H54 (cell line): ENCODE results near the gene GPR35.
A peak's percentile ranks its signal among the peaks of the same experiment; 100 is the strongest.

Source experiments
- DNase-seq: peaks from one replicate; pipeline ENCODE4 v3.0.0; 2011; ENCODE audit warnings: low spot score, mixed read lengths; ENCODE audit not compliant: insufficient read length
- FAIRE-seq: peaks from 3 replicates; lab custom pipeline; 2011; peaks lifted over from hg19 to GRCh38; lab: Jason Lieb, UNC
- POLR2A ChIP-seq: IDR thresholded peaks from 2 replicates; pipeline ENCODE4 v1.6.1; 2011; ENCODE audit warnings: low read depth, mild to moderate bottlenecking, low read length

Gene GPR35

GRCh38 chr2:240594511-240595380, 30.5 kb upstream of the GPR35 start:
- DNase-seq (no peak), FAIRE-seq (no peak)
- no peak for TF ChIP-seq POLR2A

- TF ChIP-seq POLR2A, result no peak
- DNase-seq (peak; percentile 59), FAIRE-seq (no peak)
These were observed 29.8 kb upstream of the GPR35 start for GRCh38 chr2:240595381-240596079.

GRCh38 chr2:240596080-240596460, 29.2 kb upstream of the GPR35 start:
- FAIRE-seq, result no peak
- TF ChIP-seq POLR2A, result no peak
- no peak for DNase-seq

- FAIRE-seq (no peak), DNase-seq (no peak)
- TF ChIP-seq POLR2A, result no peak
These were observed 28.8 kb upstream of the GPR35 start for GRCh38 chr2:240596491-240596931.

GRCh38 chr2:240597054-240597418, 28.2 kb upstream of the GPR35 start:
- no peak for TF ChIP-seq POLR2A
- FAIRE-seq, result no peak

GRCh38 chr2:240597419-240598181, 27.7 kb upstream of the GPR35 start:
- DNase-seq (no peak), FAIRE-seq (no peak)
- TF ChIP-seq POLR2A, result no peak

More at GRCh38 chr2:240597054-240597418, 28.2 kb upstream of the GPR35 start:
- DNase-seq, result no peak

- DNase-seq, result no peak
- FAIRE-seq, result no peak
- TF ChIP-seq POLR2A, result no peak
These were observed 26.9 kb upstream of the GPR35 start for GRCh38 chr2:240598311-240598911.

GRCh38 chr2:240599141-240599583, 26.1 kb upstream of the GPR35 start:
- FAIRE-seq (no peak), DNase-seq (no peak)
- no peak for TF ChIP-seq POLR2A

- TF ChIP-seq POLR2A, result no peak
- no peak for FAIRE-seq
- DNase-seq, result no peak
These were observed 24.8 kb upstream of the GPR35 start for GRCh38 chr2:240600451-240600961.

- no peak for TF ChIP-seq POLR2A
- DNase-seq, result no peak
- FAIRE-seq, result no peak
These were observed 24.0 kb upstream of the GPR35 start for GRCh38 chr2:240601061-240601830.

GRCh38 chr2:240601831-240602160, 23.5 kb upstream of the GPR35 start:
- no peak for FAIRE-seq
- DNase-seq, result no peak
- TF ChIP-seq POLR2A, result no peak

GRCh38 chr2:240602266-240603050, 22.8 kb upstream of the GPR35 start:
- DNase-seq, result no peak
- no peak for TF ChIP-seq POLR2A
- FAIRE-seq, result no peak
